SJCRH30 (cell line): ENCODE measurements around the gene NSF. TPM values are rescaled to one million over a fixed set of nuclear protein-coding genes. Genes with fewer than 3 reads are reported as not detected.
"Not testable (repeated sequence)": the region's sequence is repeated elsewhere in the genome, so short reads cannot be mapped to it uniquely, and the experiment has no call there.

Experiments used
- DNase-seq, 2 experiments: peaks; one replicate each; pipeline ENCODE4 v3.0.0-alpha.2; 2015 to 2020
- H3K27ac ChIP-seq: fragments of 250-450 bp; sonication (Bioruptor Pico); 2 replicates; pipeline ENCODE4 v1.5.1; 2020; ENCODE audit warnings: mild to moderate bottlenecking, moderate library complexity
- H3K27me3 ChIP-seq: fragments of 250-450 bp; sonication (Bioruptor Pico); 2 replicates; pipeline ENCODE4 v1.5.1; 2020; ENCODE audit warnings: mild to moderate bottlenecking, moderate library complexity
- H3K36me3 ChIP-seq: fragments of 250-450 bp; sonication (Bioruptor Pico); 2 replicates; pipeline ENCODE4 v1.5.1; 2020; ENCODE audit warnings: mild to moderate bottlenecking, moderate library complexity
- H3K4me1 ChIP-seq: fragments of 250-450 bp; sonication (Bioruptor Pico); 2 replicates; pipeline ENCODE4 v1.5.1; 2020; ENCODE audit warnings: mild to moderate bottlenecking, moderate library complexity
- H3K4me3 ChIP-seq: fragments of 250-450 bp; sonication (Bioruptor Pico); 2 replicates; pipeline ENCODE4 v1.5.1; 2020; ENCODE audit warnings: mild to moderate bottlenecking, moderate library complexity
- H3K9me3 ChIP-seq: fragments of 250-450 bp; sonication (Bioruptor Pico); replicated peaks from 2 replicates; pipeline ENCODE4 v1.5.1; 2020; ENCODE audit warnings: mild to moderate bottlenecking, moderate library complexity
- total RNA-seq: library from RNA; depleted of rRNA; stranded (reverse); fragments of >200 nt; shearing (Covaris generic); gene quantifications from 2 replicates; pipeline ENCODE4 v1.2.3, GENCODE V29; 2014

The NSF gene
- total RNA-seq, 1 experiment from 2014 or later, result 63.3 TPM

- H3K9me3 ChIP-seq, DNase-seq, H3K36me3 ChIP-seq, H3K4me3 ChIP-seq, H3K27ac ChIP-seq, H3K4me1 ChIP-seq, H3K27me3 ChIP-seq: not testable (repeated sequence)
These were observed 23.4 kb downstream of the NSF start for GRCh38 chr17:46613876-46614275.

GRCh38 chr17:46617121-46617520 is 26.7 kb downstream of the NSF start:
- not testable (repeated sequence) for H3K27ac ChIP-seq, H3K27me3 ChIP-seq, H3K4me3 ChIP-seq, H3K4me1 ChIP-seq, H3K9me3 ChIP-seq, H3K36me3 ChIP-seq, DNase-seq

GRCh38 chr17:46618975-46619374 is 28.5 kb downstream of the NSF start:
- H3K36me3 ChIP-seq, H3K4me1 ChIP-seq, H3K4me3 ChIP-seq, H3K9me3 ChIP-seq, H3K27ac ChIP-seq, H3K27me3 ChIP-seq, DNase-seq: not testable (repeated sequence)

- H3K4me3 ChIP-seq, H3K4me1 ChIP-seq, H3K9me3 ChIP-seq, DNase-seq, H3K27ac ChIP-seq, H3K27me3 ChIP-seq, H3K36me3 ChIP-seq: not testable (repeated sequence)
These were observed 33.3 kb downstream of the NSF start for GRCh38 chr17:46623790-46624189.

GRCh38 chr17:46624726-46625125 is 34.3 kb downstream of the NSF start:
- H3K36me3 ChIP-seq, H3K4me3 ChIP-seq, H3K27ac ChIP-seq, H3K4me1 ChIP-seq, DNase-seq, H3K27me3 ChIP-seq, H3K9me3 ChIP-seq: not testable (repeated sequence)

GRCh38 chr17:46627452-46627851 is 37.0 kb downstream of the NSF start:
- H3K4me1 ChIP-seq, DNase-seq, H3K4me3 ChIP-seq, H3K27me3 ChIP-seq, H3K27ac ChIP-seq, H3K36me3 ChIP-seq, H3K9me3 ChIP-seq: not testable (repeated sequence)

GRCh38 chr17:46628753-46629436 is 38.4 kb downstream of the NSF start:
- not testable (repeated sequence) for H3K27ac ChIP-seq, H3K36me3 ChIP-seq, H3K27me3 ChIP-seq, H3K4me1 ChIP-seq, H3K4me3 ChIP-seq, DNase-seq, H3K9me3 ChIP-seq

GRCh38 chr17:46632146-46632545 is 41.7 kb downstream of the NSF start:
- not testable (repeated sequence) for H3K36me3 ChIP-seq, H3K9me3 ChIP-seq, H3K4me3 ChIP-seq, DNase-seq, H3K4me1 ChIP-seq, H3K27me3 ChIP-seq, H3K27ac ChIP-seq

- H3K36me3 ChIP-seq, result not testable (repeated sequence)
These were observed 44.4 kb downstream of the NSF start for GRCh38 chr17:46634844-46635243.

GRCh38 chr17:46641861-46642656 is 51.6 kb downstream of the NSF start:
- H3K27me3 ChIP-seq, H3K36me3 ChIP-seq, H3K9me3 ChIP-seq, H3K27ac ChIP-seq, H3K4me1 ChIP-seq, H3K4me3 ChIP-seq, DNase-seq: not testable (repeated sequence)

More at GRCh38 chr17:46634844-46635243, 44.4 kb downstream of the NSF start:
- not testable (repeated sequence) for H3K4me3 ChIP-seq, H3K27ac ChIP-seq, H3K9me3 ChIP-seq, H3K27me3 ChIP-seq, DNase-seq, H3K4me1 ChIP-seq

- not testable (repeated sequence) for H3K36me3 ChIP-seq, H3K4me1 ChIP-seq, H3K4me3 ChIP-seq, H3K27ac ChIP-seq, DNase-seq, H3K27me3 ChIP-seq, H3K9me3 ChIP-seq
These were observed 56.8 kb downstream of the NSF start for GRCh38 chr17:46647251-46647650.

- not testable (repeated sequence) for H3K27me3 ChIP-seq, DNase-seq, H3K36me3 ChIP-seq, H3K4me1 ChIP-seq, H3K4me3 ChIP-seq, H3K27ac ChIP-seq, H3K9me3 ChIP-seq
These were observed 57.3 kb downstream of the NSF start for GRCh38 chr17:46647688-46648278.

- H3K27ac ChIP-seq, H3K27me3 ChIP-seq, H3K36me3 ChIP-seq, H3K4me1 ChIP-seq, H3K4me3 ChIP-seq, H3K9me3 ChIP-seq: not testable (repeated sequence)
- DNase-seq, result peak in 1 of 2 experiments; percentile 0
These were observed 58.8 kb downstream of the NSF start for GRCh38 chr17:46649246-46649645.

- not testable (repeated sequence) for H3K4me3 ChIP-seq, H3K4me1 ChIP-seq, H3K9me3 ChIP-seq, H3K27me3 ChIP-seq, H3K27ac ChIP-seq, DNase-seq, H3K36me3 ChIP-seq
These were observed 61.7 kb downstream of the NSF start for GRCh38 chr17:46652024-46652643.

- H3K4me1 ChIP-seq, H3K4me3 ChIP-seq, H3K27ac ChIP-seq, H3K36me3 ChIP-seq, H3K9me3 ChIP-seq, DNase-seq, H3K27me3 ChIP-seq: not testable (repeated sequence)
These were observed 67.8 kb downstream of the NSF start for GRCh38 chr17:46658235-46658634.
